B cell (primary cell): Measurements from ENCODE around the gene CENPO. TPM values are rescaled to one million over a fixed set of nuclear protein-coding genes. Genes with fewer than 3 reads are reported as not detected.
A peak's percentile ranks its signal among the peaks of the same experiment; 100 is the strongest.

Experiments used
- ATAC-seq: fragments of 200-7000 bp; cut with Tn5 transposase; one replicate; pipeline ENCODE4 v1.10.0; 2021; ENCODE audit warnings: low read depth, mild to moderate bottlenecking, moderate number of reproducible peaks, moderate library complexity
- CTCF ChIA-PET: fragments of 350-600 bp; sonication (Branson Sonifier 250); formaldehyde crosslinking; loops from one replicate; lab custom pipeline; 2021; ENCODE audit warnings: antibody characterized with exemption, inconsistent platforms; lab: Charles Lee
- POLR2A ChIA-PET: fragments of 350-600 bp; sonication (Branson Sonifier 250); formaldehyde crosslinking; loops from one replicate; lab custom pipeline; 2021; ENCODE audit warnings: antibody characterized with exemption; lab: Charles Lee
- DNase-seq: peaks from one replicate; pipeline ENCODE4 v3.0.0; 2013
- H2AFZ ChIP-seq: 2 replicates; pipeline ENCODE4 v1.6.1; 2012; ENCODE audit warnings: mild to moderate bottlenecking, low read depth, low read length; ENCODE audit not compliant: insufficient read depth, poor library complexity, severe bottlenecking
- H3K27ac ChIP-seq, 2 donors: 1 replicate in 1 of 2; 2 replicates in 1 of 2; pipeline ENCODE4 v1.5.1; 2012 to 2013; ENCODE audit warnings: low read length in 2 of 2, mild to moderate bottlenecking in 2 of 2, moderate library complexity in 1 of 2
- H3K27me3 ChIP-seq, 4 experiments: fragments of 200-600 bp in 1 of 4; sonication (generic) in 1 of 4; replicated peaks in 1 of 4; 1 replicate in 2 of 4; 2 replicates in 2 of 4; pipeline versions ENCODE4 v1.6.1 to v1.7.0; 2013 to 2016; ENCODE audit warnings: low read length in 3 of 4, mild to moderate bottlenecking in 2 of 4, mixed read lengths in 1 of 4, moderate library complexity in 1 of 4; ENCODE audit not compliant: insufficient read depth in 4 of 4, control insufficient read depth in 3 of 4; ENCODE audit errors: control extremely low read depth in 1 of 4
- H3K36me3 ChIP-seq, 2 experiments: replicated peaks in 1 of 2; 1 replicate in 1 of 2; 2 replicates in 1 of 2; pipeline versions ENCODE4 v1.6.1 to v1.7.1; 2013; ENCODE audit warnings: low read length in 1 of 2; ENCODE audit not compliant: insufficient read depth in 2 of 2, control insufficient read depth in 1 of 2; ENCODE audit errors: control extremely low read depth in 1 of 2, extremely low read depth in 1 of 2
- H3K4me1 ChIP-seq, 2 donors: fragments of 200-600 bp in 1 of 2; sonication (generic) in 1 of 2; 1 replicate in 1 of 2; 2 replicates in 1 of 2; pipeline versions ENCODE4 v1.5.1 to v1.6.1; 2013 to 2017; ENCODE audit warnings: low read length in 2 of 2; ENCODE audit not compliant: control insufficient read depth in 2 of 2, insufficient read depth in 2 of 2
- H3K4me2 ChIP-seq: replicated peaks from 2 replicates; pipeline ENCODE3; 2012; ENCODE audit warnings: mild to moderate bottlenecking, low read depth, low read length; ENCODE audit not compliant: poor library complexity, severe bottlenecking
- H3K4me3 ChIP-seq, 5 experiments: fragments of 200-600 bp in 1 of 5; sonication (generic) in 1 of 5; 1 replicate in 3 of 5; 2 replicates in 2 of 5; pipeline versions ENCODE4 v1.5.1 to v1.7.0; 2011 to 2016; ENCODE audit warnings: low read length in 4 of 5, mild to moderate bottlenecking in 4 of 5, low read depth in 2 of 5, control low read depth in 1 of 5, moderate library complexity in 1 of 5; ENCODE audit not compliant: insufficient read depth in 1 of 5; ENCODE audit errors: control extremely low read depth in 1 of 5, extremely low read depth in 1 of 5
- H3K79me2 ChIP-seq: fragments of 200-600 bp; sonication (generic); one replicate; pipeline ENCODE4 v1.6.0; 2016; ENCODE audit warnings: low read length; ENCODE audit not compliant: control insufficient read depth, insufficient read depth
- H3K9ac ChIP-seq: fragments of 200-600 bp; sonication (generic); 2 replicates; pipeline ENCODE4 v1.6.1; 2017; ENCODE audit warnings: mild to moderate bottlenecking, low read length, moderate library complexity
- H3K9me3 ChIP-seq, 3 donors: one replicate each; pipeline versions ENCODE4 v1.6.1 to v1.7.1; 2013; ENCODE audit warnings: low read length in 2 of 3; ENCODE audit not compliant: control insufficient read depth in 2 of 3, insufficient read depth in 1 of 3; ENCODE audit errors: control extremely low read depth in 1 of 3
- H4K20me1 ChIP-seq: 2 replicates; pipeline ENCODE4 v1.6.0; 2012; ENCODE audit warnings: mild to moderate bottlenecking, low read length; ENCODE audit not compliant: insufficient read depth, control insufficient read depth, poor library complexity, severe bottlenecking
- H3K27ac Mint-ChIP-seq: one replicate; pipeline ENCODE4 v1.8.0; 2021; ENCODE audit warnings: mixed read lengths
- H3K27me3 Mint-ChIP-seq: one replicate; pipeline ENCODE4 v1.8.0; 2021; ENCODE audit warnings: mixed read lengths
- H3K4me1 Mint-ChIP-seq: one replicate; pipeline ENCODE4 v1.8.0; 2021; ENCODE audit warnings: mixed read lengths
- H3K4me3 Mint-ChIP-seq: one replicate; pipeline ENCODE4 v1.8.0; 2021; ENCODE audit warnings: mixed read lengths
- H3K9me3 Mint-ChIP-seq: one replicate; pipeline ENCODE4 v1.8.0; 2022; ENCODE audit warnings: mixed read lengths; ENCODE audit not compliant: insufficient read depth
- CTCF ChIP-seq: fragments of 200-600 bp; IDR thresholded peaks from one replicate; pipeline ENCODE4 v1.8.0; 2022; ENCODE audit warnings: antibody characterized with exemption, mild to moderate bottlenecking
- EZH2 ChIP-seq: IDR thresholded peaks from 2 replicates; pipeline ENCODE4 v1.6.1; 2012; ENCODE audit warnings: borderline replicate concordance, low read depth, mild to moderate bottlenecking, moderate library complexity, low read length; ENCODE audit not compliant: insufficient read depth, poor library complexity, severe bottlenecking
- WGBS: methylation state at CpG from one replicate; pipeline ENCODE4 v1.1.5; 2013; ENCODE audit warnings: missing lambda C conversion rate; ENCODE audit not compliant: insufficient coverage; 5-methylcytosine and 5-hydroxymethylcytosine counted together
- intact Hi-C: fragments of 100-400 bp; cut with micrococcal nuclease; formaldehyde crosslinking; loops from one replicate; pipeline ENCODE4 v1.10.0; 2022
- polyA plus RNA-seq: library from polyadenylated mRNA; depleted of rRNA; stranded (reverse); fragments of >200 nt; gene quantifications from 2 replicates; pipeline ENCODE4 v1.2.3, GENCODE V29; 2012
- total RNA-seq, 2 donors: library from RNA; stranded (reverse); fragments of 120-200 nt in 1 of 2; gene quantifications; 1 replicate in 1 of 2; 2 replicates in 1 of 2; pipeline versions ENCODE4 v1.2.3 to v1.2.4, GENCODE V29; 2013 to 2022

The CENPO gene
- total and polyA plus RNA-seq, 2 donors (not counting 1 experiment from before 2014, with no cell fraction given), result 4.5 to 10.4 TPM

- Mint-ChIP-seq H3K4me1 (no peaks in the 10 kb centered on the region), H3K27ac (no peak overlapping the region), H3K4me3 (no peak overlapping the region), H3K27me3 (no peaks in the 10 kb centered on the region), H3K9me3 (no peaks in the 10 kb centered on the region)
- H3K9me3 ChIP-seq, result no peaks in the 10 kb centered on the region
- DNase-seq (peak; percentile 56), ATAC-seq (no peak)
- no peak overlapping the region for H3K27ac ChIP-seq
- POLR2A ChIA-PET, result no interaction called here
- H3K4me3 ChIP-seq, result no peak overlapping the region
- H2AFZ ChIP-seq, result no peak overlapping the region
- H3K36me3 ChIP-seq, result peaks cover 1 to 24% of the 10 kb centered on the region in 2 experiments
- H3K9ac ChIP-seq, result no peak overlapping the region
- no peaks in the 10 kb centered on the region for H3K79me2 ChIP-seq
- H3K4me2 ChIP-seq, result no peak overlapping the region
- peaks cover 0 to 4% of the 10 kb centered on the region in 2 donors for H3K4me1 ChIP-seq
- 75% methylated on average over 4 of the region's 16 CpGs for WGBS
- TF ChIP-seq CTCF (peak; percentile 46), EZH2 (no peak)
- H3K27me3 ChIP-seq, result no peaks in the 10 kb centered on the region
- no peaks in the 10 kb centered on the region for H4K20me1 ChIP-seq
- intact Hi-C loops, result loop anchor here (5.0 kb wide), 1 partner anchor 302 kb away; no protein-coding TSS in a partner anchor
- CTCF ChIA-PET, result interaction anchor here (1.3 to 10.8 kb wide), 3 partner anchors 13 to 416 kb away, joined by 3 to 267 read pairs (median 92); no protein-coding TSS in a partner anchor
These were observed 32.0 kb downstream of the CENPO start for GRCh38 chr2:24824966-24825882.
